A549 (cell line): ENCODE results near the gene MED12L. TPM values are rescaled to one million over a fixed set of nuclear protein-coding genes. Genes with fewer than 3 reads are reported as not detected.

Source experiments
- ATAC-seq, 2 experiments: fragments of 200-7000 bp in 1 of 2; fragments of >200 bp in 1 of 2; cut with Nextera tagmentation in 1 of 2; cut with Tn5 transposase in 1 of 2; 3 replicates each; pipeline versions ENCODE4 v1.8.0 to v1.9.1; 2018 to 2020; ENCODE audit warnings: mild to moderate bottlenecking in 1 of 2, moderate library complexity in 1 of 2
- CTCF ChIA-PET: fragments of 300-600 bp; sonication (Branson Sonifier 250); formaldehyde crosslinking; extraction: SDS; loops from one replicate; lab custom pipeline; 2021; ENCODE audit warnings: antibody characterized with exemption, inconsistent platforms; lab: Yijun Ruan, JAX
- POLR2A ChIA-PET: fragments of 350-600 bp; formaldehyde crosslinking; extraction: SDS; loops from one replicate; lab custom pipeline; 2021; ENCODE audit warnings: antibody characterized with exemption, inconsistent platforms; lab: Yijun Ruan, JAX
- DNase-seq, 2 experiments: peaks; one replicate each; pipeline versions ENCODE4 v3.0.0 to v3.0.0-alpha.2; 2011 to 2016; ENCODE audit warnings: low read depth in 1 of 2, low spot score in 1 of 2
- FAIRE-seq: peaks from 2 replicates; lab custom pipeline; 2011; peaks lifted over from hg19 to GRCh38; lab: Jason Lieb, UNC
- H3K27ac ChIP-seq, 2 experiments: fragments of >200 bp; sonication (Bioruptor Twin); formaldehyde crosslinking; 3 replicates each; pipeline ENCODE4 v1.5.1; 2016 to 2017
- H3K4me1 ChIP-seq: fragments of >200 bp; sonication (Bioruptor Twin); formaldehyde crosslinking; 3 replicates; pipeline ENCODE4 v1.6.1; 2016
- H3K4me2 ChIP-seq: fragments of >200 bp; sonication (Bioruptor Twin); formaldehyde crosslinking; 3 replicates; pipeline ENCODE4 v1.6.1; 2016
- H3K4me3 ChIP-seq: fragments of >200 bp; sonication (Bioruptor Twin); formaldehyde crosslinking; 3 replicates; pipeline ENCODE4 v1.5.1; 2016
- H3K9me3 ChIP-seq: fragments of >200 bp; sonication (Bioruptor Twin); formaldehyde crosslinking; 3 replicates; pipeline ENCODE4 v1.6.1; 2016
- BCL3 ChIP-seq: fragments of >200 bp; sonication (Bioruptor Twin); formaldehyde crosslinking; IDR thresholded peaks from 3 replicates; pipeline ENCODE4 v1.6.1; 2016
- CEBPB ChIP-seq, 2 experiments: fragments of >200 bp in 1 of 2; sonication (Bioruptor Twin) in 1 of 2; formaldehyde crosslinking in 1 of 2; IDR thresholded peaks; 2 replicates each; pipeline ENCODE4 v1.6.1; 2012 to 2016
- CHD4 ChIP-seq: fragments of 200-600 bp; sonication (generic); IDR thresholded peaks from 2 replicates; pipeline ENCODE4 v1.6.1; 2016; ENCODE audit warnings: antibody characterized with exemption, mild to moderate bottlenecking, borderline replicate concordance
- CTCF ChIP-seq: fragments of >200 bp; sonication (Bioruptor Twin); formaldehyde crosslinking; IDR thresholded peaks from 3 replicates; pipeline ENCODE4 v1.5.1; 2016
- E2F6 ChIP-seq: IDR thresholded peaks from 2 replicates; pipeline ENCODE4 v1.6.1; 2012; ENCODE audit warnings: low read depth, borderline replicate concordance
- EHF ChIP-seq: fragments of 250-450 bp; sonication (Bioruptor Pico); IDR thresholded peaks from 2 replicates; pipeline ENCODE4 v1.5.0; 2020; ENCODE audit warnings: mild to moderate bottlenecking
- EHMT2 ChIP-seq: fragments of 200-600 bp; sonication (generic); IDR thresholded peaks from 2 replicates; pipeline ENCODE4 v1.6.1; 2016; ENCODE audit warnings: antibody characterized with exemption, low read depth, mild to moderate bottlenecking, moderate library complexity
- ELK1 ChIP-seq: fragments of 150-350 bp; IDR thresholded peaks from 2 replicates; pipeline ENCODE4 v1.6.1; 2014; ENCODE audit warnings: low read depth, mild to moderate bottlenecking, low read length
- EP300 ChIP-seq, 2 experiments: fragments of >200 bp; sonication (Bioruptor Twin); formaldehyde crosslinking; IDR thresholded peaks; 2 replicates in 1 of 2; 3 replicates in 1 of 2; pipeline ENCODE4 v1.6.1; 2016 to 2017
- FOSL2 ChIP-seq, 2 experiments: fragments of 450-650 bp in 1 of 2; fragments of >200 bp in 1 of 2; sonication (Bioruptor Twin) in 1 of 2; formaldehyde crosslinking; IDR thresholded peaks; 2 replicates each; pipeline versions ENCODE4 v1.5.0 to v1.6.1; 2016 to 2020; ENCODE audit warnings: mild to moderate bottlenecking in 1 of 2, moderate library complexity in 1 of 2
- HEYL ChIP-seq: fragments of 250-450 bp; sonication (Bioruptor Pico); IDR thresholded peaks from 2 replicates; pipeline ENCODE4 v1.8.0; 2021; ENCODE audit warnings: mild to moderate bottlenecking, moderate library complexity
- HOXA7 ChIP-seq: fragments of 250-450 bp; sonication (Bioruptor Pico); IDR thresholded peaks from 2 replicates; pipeline ENCODE4 v1.5.0; 2020; ENCODE audit warnings: mild to moderate bottlenecking, moderate library complexity
- HOXB13 ChIP-seq: fragments of 250-450 bp; sonication (Bioruptor Pico); IDR thresholded peaks from 2 replicates; pipeline ENCODE4 v1.5.0; 2020; ENCODE audit warnings: low read depth, mild to moderate bottlenecking, moderate library complexity
- JUN ChIP-seq, 2 experiments: fragments of >200 bp; sonication (Bioruptor Twin); formaldehyde crosslinking; IDR thresholded peaks; 2 replicates in 1 of 2; 3 replicates in 1 of 2; pipeline ENCODE4 v1.6.1; 2016 to 2017
- KDM5A ChIP-seq: fragments of 200-600 bp; sonication (generic); IDR thresholded peaks from 2 replicates; pipeline ENCODE4 v1.6.1; 2016; ENCODE audit warnings: antibody characterized with exemption, mild to moderate bottlenecking
- MAX ChIP-seq: IDR thresholded peaks from 2 replicates; pipeline ENCODE4 v1.6.1; 2012
- MAZ ChIP-seq: fragments of 150-350 bp; IDR thresholded peaks from 2 replicates; pipeline ENCODE4 v1.6.1; 2014; ENCODE audit warnings: antibody characterized with exemption, low read depth, low read length, borderline replicate concordance
- MYC ChIP-seq: IDR thresholded peaks from 2 replicates; pipeline ENCODE4 v1.6.1; 2012; ENCODE audit warnings: mild to moderate bottlenecking, inconsistent platforms, low read length, improper control_type of control experiment, borderline replicate concordance
- NFE2L2 ChIP-seq: fragments of 150-350 bp; conservative IDR thresholded peaks from 2 replicates; pipeline ENCODE4 v1.6.1; 2014; ENCODE audit warnings: low read length
- NPAS2 ChIP-seq: fragments of 250-450 bp; sonication (Bioruptor Pico); IDR thresholded peaks from 2 replicates; pipeline ENCODE4 v1.8.0; 2022; ENCODE audit warnings: mild to moderate bottlenecking, moderate library complexity, borderline replicate concordance
- PBX3 ChIP-seq: IDR thresholded peaks from 2 replicates; pipeline ENCODE4 v1.6.1; 2012
- PHF8 ChIP-seq: fragments of 200-600 bp; sonication (generic); IDR thresholded peaks from 2 replicates; pipeline ENCODE4 v1.6.1; 2016; ENCODE audit warnings: low read depth, mild to moderate bottlenecking, antibody characterized with exemption, moderate library complexity, borderline replicate concordance
- RCOR1 ChIP-seq: fragments of 150-350 bp; IDR thresholded peaks from 2 replicates; pipeline ENCODE4 v1.6.1; 2014; ENCODE audit warnings: antibody characterized with exemption, low read length, low read depth
- RFX5 ChIP-seq: fragments of 450-650 bp; IDR thresholded peaks from 2 replicates; pipeline ENCODE4 v1.7.1; 2014; ENCODE audit warnings: antibody characterized with exemption, mild to moderate bottlenecking, moderate library complexity
- SREBF2 ChIP-seq: fragments of 450-650 bp; IDR thresholded peaks from 2 replicates; pipeline ENCODE4 v1.6.1; 2014; ENCODE audit warnings: mild to moderate bottlenecking, moderate library complexity
- TFCP2L1 ChIP-seq: fragments of 250-450 bp; sonication (Bioruptor Pico); IDR thresholded peaks from 2 replicates; pipeline ENCODE4 v1.5.0; 2021; ENCODE audit warnings: mild to moderate bottlenecking
- USF2 ChIP-seq: fragments of 450-650 bp; IDR thresholded peaks from 2 replicates; pipeline ENCODE4 v1.6.1; 2014; ENCODE audit warnings: antibody characterized with exemption
- ZFP36 ChIP-seq: fragments of 450-650 bp; IDR thresholded peaks from 2 replicates; pipeline ENCODE4 v1.6.1; 2014; ENCODE audit warnings: borderline replicate concordance; ENCODE audit not compliant: partially characterized antibody
- WGBS: methylation state at CpG from one replicate; pipeline ENCODE4 v1.1.6; 2017; ENCODE audit errors: missing lambda C conversion rate; 5-methylcytosine and 5-hydroxymethylcytosine counted together
- polyA plus RNA-seq, 4 experiments: library from polyadenylated mRNA; depleted of rRNA in 3 of 4; stranded (reverse); fragments of >200 nt; fragmentation: RNase III in 1 of 4; extraction: RNeasy Plus Mini Kit Qiagen cat#74134 plus additional on column Dnase treatment in 1 of 4; gene quantifications; 2 replicates in 3 of 4; 3 replicates in 1 of 4; pipeline ENCODE4 v1.2.3, GENCODE V29; 2011 to 2017

MED12L gene
- polyA plus RNA-seq, 2 of the 4 experiments (the other 2 are of a cell fraction) = 0.32 to 0.63 TPM

- ATAC-seq = no peak
- Histone ChIP-seq H3K9me3 (no peaks in the 10 kb centered on the region), H3K4me3 (no peak overlapping the region), H3K4me1 (no peaks in the 10 kb centered on the region), H3K4me2 (no peak overlapping the region), H3K27ac (no peak overlapping the region)
- FAIRE-seq = no peak
- CTCF ChIA-PET = interaction anchor here (1.6 kb wide), 1 partner anchor 13 kb away, joined by 8 read pairs; no protein-coding TSS in a partner anchor
- DNase-seq = no peak
- 55% methylated on average over 1 of the region's 1 CpG for WGBS
- POLR2A ChIA-PET = no interaction called here
- TF ChIP-seq SREBF2 (no peak), BCL3 (no peak), RCOR1 (no peak), MAZ (no peak), NFE2L2 (no peak), KDM5A (no peak), MYC (no peak), CTCF (no peak), HEYL (CRISPR knock-in tag) (no peak), EP300 (IDR thresholded peaks at IDR 0.05) (no peak), NPAS2 (CRISPR knock-in tag) (no peak), CEBPB (IDR thresholded peaks at IDR 0.05) (no peak), PBX3 (no peak), EHF (CRISPR knock-in tag) (no peak), TFCP2L1 (CRISPR knock-in tag) (no peak), PHF8 (no peak), RFX5 (no peak), JUN (IDR thresholded peaks at IDR 0.05) (no peak), MAX (no peak)
Observed at GRCh38 chr3:151452368-151452767, 366.9 kb downstream of the MED12L start.

- ATAC-seq = no peak
Observed at GRCh38 chr3:151452841-151453240, 367.4 kb downstream of the MED12L start.

More at GRCh38 chr3:151452841-151453240, 367.4 kb downstream of the MED12L start:
- no peak overlapping the region for H3K4me2 ChIP-seq
- FAIRE-seq = no peak
- ChIA-PET POLR2A (no interaction called here), CTCF (interaction anchor here (1.6 kb wide), 1 partner anchor 13 kb away, joined by 8 read pairs; no protein-coding TSS in a partner anchor)
- no peak for DNase-seq
- no peak overlapping the region for H3K27ac ChIP-seq
- WGBS = 52% methylated on average over 2 of the region's 2 CpGs
- no peaks in the 10 kb centered on the region for H3K9me3 ChIP-seq
- H3K4me3 ChIP-seq = no peak overlapping the region
- TF ChIP-seq ELK1 (no peak), E2F6 (no peak), JUN (IDR thresholded peaks at IDR 0.05) (no peak), HOXB13 (CRISPR knock-in tag) (no peak), FOSL2 (IDR thresholded peaks at IDR 0.05) (no peak), FOSL2 (CRISPR knock-in tag; IDR thresholded peaks at IDR 0.05) (no peak), PBX3 (no peak), HOXA7 (CRISPR knock-in tag) (no peak), USF2 (no peak), ZFP36 (no peak), SREBF2 (no peak), MAZ (no peak), EHMT2 (no peak), CHD4 (no peak)
- no peaks in the 10 kb centered on the region for H3K4me1 ChIP-seq
